H9 (cell line): ENCODE results near the gene ZNF177. TPM values are rescaled to one million over a fixed set of nuclear protein-coding genes. Genes with fewer than 3 reads are reported as not detected.

Experiments used
- DNase-seq: peaks from one replicate; pipeline ENCODE4 v3.0.0-alpha.2; 2017
- H2AFZ ChIP-seq: one replicate; pipeline ENCODE4 v1.6.1; 2013; ENCODE audit warnings: mild to moderate bottlenecking, low read length, control low read depth, moderate library complexity
- H2AK5ac ChIP-seq: 2 replicates; pipeline ENCODE4 v1.6.1; 2013; ENCODE audit warnings: low read length, control low read depth, mixed read lengths; ENCODE audit not compliant: insufficient read length
- H2BK120ac ChIP-seq: one replicate; pipeline ENCODE4 v1.6.1; 2013; ENCODE audit warnings: low read depth, mild to moderate bottlenecking, low read length, control low read depth, inconsistent platforms; ENCODE audit not compliant: poor library complexity, severe bottlenecking
- H2BK12ac ChIP-seq: 2 replicates; pipeline ENCODE4 v1.6.1; 2013; ENCODE audit warnings: low read length, control low read depth, mixed read lengths, low read depth; ENCODE audit not compliant: insufficient read length
- H2BK15ac ChIP-seq: 2 replicates; pipeline ENCODE4 v1.6.1; 2013; ENCODE audit warnings: low read depth, low read length, control low read depth
- H2BK20ac ChIP-seq: one replicate; pipeline ENCODE4 v1.6.1; 2013; ENCODE audit warnings: low read depth, mild to moderate bottlenecking, low read length, control low read depth, inconsistent platforms; ENCODE audit not compliant: poor library complexity, severe bottlenecking
- H2BK5ac ChIP-seq: 2 replicates; pipeline ENCODE4 v1.6.1; 2013; ENCODE audit warnings: low read length, control low read depth, mixed read lengths; ENCODE audit not compliant: insufficient read length
- H3K14ac ChIP-seq: 2 replicates; pipeline ENCODE4 v1.6.1; 2013; ENCODE audit warnings: low read length, control low read depth; ENCODE audit not compliant: insufficient read depth
- H3K18ac ChIP-seq: 2 replicates; pipeline ENCODE4 v1.6.1; 2013; ENCODE audit warnings: low read depth, mild to moderate bottlenecking, mixed read lengths, low read length, control low read depth; ENCODE audit not compliant: insufficient read length
- H3K23ac ChIP-seq: 2 replicates; pipeline ENCODE4 v1.6.1; 2013; ENCODE audit warnings: low read length, control low read depth, mixed read lengths, low read depth; ENCODE audit not compliant: insufficient read length
- H3K23me2 ChIP-seq: 2 replicates; pipeline ENCODE4 v1.6.1; 2013; ENCODE audit warnings: low read depth, mild to moderate bottlenecking, mixed read lengths, low read length, control low read depth; ENCODE audit not compliant: insufficient read length, poor library complexity, severe bottlenecking
- H3K27ac ChIP-seq: 2 replicates; pipeline ENCODE4 v1.5.1; 2013; ENCODE audit warnings: low read length, control low read depth, mixed read lengths, low read depth; ENCODE audit not compliant: insufficient read length
- H3K27me3 ChIP-seq: 2 replicates; pipeline ENCODE4 v1.6.1; 2013; ENCODE audit warnings: low read length, control low read depth, inconsistent platforms; ENCODE audit not compliant: insufficient read depth
- H3K4ac ChIP-seq: 2 replicates; pipeline ENCODE4 v1.6.1; 2013; ENCODE audit warnings: low read depth, mild to moderate bottlenecking, control low read depth, inconsistent platforms, low read length, moderate library complexity
- H3K4me1 ChIP-seq: 2 replicates; pipeline ENCODE4 v1.6.1; 2013; ENCODE audit warnings: low read length, control low read depth, inconsistent platforms; ENCODE audit not compliant: insufficient read depth
- H3K4me2 ChIP-seq: 2 replicates; pipeline ENCODE4 v1.6.1; 2013; ENCODE audit warnings: low read length, control low read depth, mixed read lengths; ENCODE audit not compliant: insufficient read length, insufficient read depth
- H3K56ac ChIP-seq: 2 replicates; pipeline ENCODE4 v1.6.1; 2013; ENCODE audit warnings: low read depth, mild to moderate bottlenecking, mixed read lengths, low read length, control low read depth; ENCODE audit not compliant: insufficient read length
- H3K79me1 ChIP-seq: 2 replicates; pipeline ENCODE4 v1.6.1; 2013; ENCODE audit warnings: low read depth, mild to moderate bottlenecking, moderate library complexity, low read length, control low read depth, inconsistent platforms; ENCODE audit not compliant: insufficient read depth, poor library complexity, severe bottlenecking
- H3K79me2 ChIP-seq: 2 replicates; pipeline ENCODE4 v1.6.1; 2013; ENCODE audit warnings: low read length, control low read depth, inconsistent platforms; ENCODE audit not compliant: insufficient read depth
- H3K9ac ChIP-seq: 2 replicates; pipeline ENCODE4 v1.6.1; 2013; ENCODE audit warnings: low read length, control low read depth, mixed read lengths; ENCODE audit not compliant: insufficient read length; ENCODE audit errors: extremely low read depth
- H3K9me3 ChIP-seq: one replicate; pipeline ENCODE4 v1.6.1; 2013; ENCODE audit warnings: low read depth, low read length, inconsistent platforms; ENCODE audit not compliant: control insufficient read depth
- H3T11ph ChIP-seq: one replicate; pipeline ENCODE4 v1.6.1; 2013; ENCODE audit warnings: mild to moderate bottlenecking, low read length, control low read depth, inconsistent platforms
- H4K20me1 ChIP-seq: one replicate; pipeline ENCODE4 v1.6.1; 2013; ENCODE audit not compliant: control insufficient read depth, insufficient read length, insufficient read depth
- H4K5ac ChIP-seq: 2 replicates; pipeline ENCODE4 v1.6.1; 2013; ENCODE audit warnings: low read depth, mild to moderate bottlenecking, mixed read lengths, low read length, control low read depth; ENCODE audit not compliant: insufficient read length
- H4K8ac ChIP-seq: replicated peaks from 2 replicates; pipeline ENCODE4 v1.6.1; 2013; ENCODE audit warnings: low read length, control low read depth, mixed read lengths, low read depth; ENCODE audit not compliant: insufficient read length
- H4K91ac ChIP-seq: 2 replicates; pipeline ENCODE4 v1.6.1; 2013; ENCODE audit warnings: low read depth, mild to moderate bottlenecking, moderate library complexity, mixed read lengths, low read length, control low read depth; ENCODE audit not compliant: insufficient read length
- H3K27ac Mint-ChIP-seq, 3 experiments: 2 replicates in 2 of 3; 3 replicates in 1 of 3; pipeline ENCODE4 v1.8.0; 2020 to 2021; ENCODE audit warnings: mixed read lengths in 3 of 3, mild to moderate bottlenecking in 1 of 3, moderate library complexity in 1 of 3
- H3K27me3 Mint-ChIP-seq: 2 replicates; pipeline ENCODE4 v1.8.0; 2021; ENCODE audit warnings: low read depth, mild to moderate bottlenecking, moderate library complexity, mixed read lengths
- H3K36me3 Mint-ChIP-seq, 3 experiments: 2 replicates in 2 of 3; 3 replicates in 1 of 3; pipeline ENCODE4 v1.8.0; 2020 to 2021; ENCODE audit warnings: low read depth in 3 of 3, mixed read lengths in 3 of 3; ENCODE audit not compliant: insufficient read depth in 1 of 3
- H3K4me1 Mint-ChIP-seq, 2 experiments: 2 replicates each; pipeline ENCODE4 v1.8.0; 2020; ENCODE audit warnings: mixed read lengths in 2 of 2
- H3K4me3 Mint-ChIP-seq, 2 experiments: 2 replicates in 1 of 2; 3 replicates in 1 of 2; pipeline ENCODE4 v1.8.0; 2020 to 2021; ENCODE audit warnings: mild to moderate bottlenecking in 2 of 2, mixed read lengths in 2 of 2, moderate library complexity in 1 of 2
- H3K9me3 Mint-ChIP-seq, 2 experiments: 2 replicates in 1 of 2; 3 replicates in 1 of 2; pipeline ENCODE4 v1.8.0; 2020; ENCODE audit warnings: mild to moderate bottlenecking in 2 of 2, mixed read lengths in 2 of 2, moderate library complexity in 1 of 2
- CTCF ChIP-seq: fragments of 200-600 bp; sonication (generic); conservative IDR thresholded peaks from 3 replicates; pipeline ENCODE4 v1.8.0; 2021; ENCODE audit warnings: antibody characterized with exemption, mild to moderate bottlenecking
- WGBS: extraction: QIAGEN DNeasy Blood & Tissue Kit; methylation state at CpG from one replicate; pipeline ENCODE4 v1.1.7; 2013; ENCODE audit warnings: missing lambda C conversion rate, low lambda C conversion rate, mixed read lengths; ENCODE audit not compliant: insufficient read length; ENCODE audit errors: extremely low coverage; 5-methylcytosine and 5-hydroxymethylcytosine counted together
- total RNA-seq: library from RNA; stranded (reverse); gene quantifications from 2 replicates; pipeline ENCODE4 v1.2.1, GENCODE V29; 2021

The ZNF177 gene
- total RNA-seq, 1 experiment from 2014 or later, result 5.7 TPM

- H3K27me3 Mint-ChIP-seq, result no peaks in the 10 kb centered on the region; the same call in none of the 2 replicates
- peaks cover 87 to 96% of the 10 kb centered on the region in 2 experiments for H3K9me3 Mint-ChIP-seq
- H3K4ac ChIP-seq, result no peak overlapping the region
- H3K9ac ChIP-seq, result no peak overlapping the region
- H3K56ac ChIP-seq, result no peak overlapping the region
- H3K18ac ChIP-seq, result no peak overlapping the region
- no peaks in the 10 kb centered on the region for H3K4me1 ChIP-seq
- H3K27ac Mint-ChIP-seq, result no peak overlapping the region
- no peak for DNase-seq
- TF ChIP-seq CTCF, result no peak
- H3K9me3 ChIP-seq, result peaks cover 95% of the 10 kb centered on the region
- no peaks in the 10 kb centered on the region for H3K23me2 ChIP-seq
- no peaks in the 10 kb centered on the region for H3K27me3 ChIP-seq
- no peak overlapping the region for H2AK5ac ChIP-seq
- no peak overlapping the region for H3K23ac ChIP-seq
- no peak overlapping the region for H3K14ac ChIP-seq
- H2AFZ ChIP-seq, result no peak overlapping the region
- H3K36me3 Mint-ChIP-seq, result peaks cover 81 to 91% (median 82%) of the 10 kb centered on the region in 3 experiments
- H3K4me1 Mint-ChIP-seq, result no peaks in the 10 kb centered on the region
- H3K79me2 ChIP-seq, result no peaks in the 10 kb centered on the region
- no CpG with 5 or more reads among the region's 6 CpGs for WGBS
- H3T11ph ChIP-seq, result no peak overlapping the region
- no peak overlapping the region for H2BK120ac ChIP-seq
- H2BK5ac ChIP-seq, result no peak overlapping the region
- H4K5ac ChIP-seq, result no peak overlapping the region
- no peak overlapping the region for H2BK20ac ChIP-seq
- no peak overlapping the region for H3K4me3 Mint-ChIP-seq
- H4K20me1 ChIP-seq, result no peaks in the 10 kb centered on the region
- no peaks in the 10 kb centered on the region for H3K79me1 ChIP-seq
- no peak overlapping the region for H3K27ac ChIP-seq
- H2BK12ac ChIP-seq, result no peak overlapping the region
- H4K91ac ChIP-seq, result no peak overlapping the region
- no peak overlapping the region for H2BK15ac ChIP-seq
- no peak overlapping the region for H3K4me2 ChIP-seq
- no peak overlapping the region for H4K8ac ChIP-seq
Measured at GRCh38 chr19:9342610-9343304, 20.1 kb upstream of the ZNF177 start.
